K562 (cell line): Measurements from ENCODE around the gene C1orf167. TPM values are rescaled to one million over a fixed set of nuclear protein-coding genes. Genes with fewer than 3 reads are reported as not detected.

Experiments used
- LARP7 ChIP-seq: fragments of 450-650 bp; IDR thresholded peaks from 2 replicates; pipeline ENCODE4 v1.6.1; 2016
- SAFB ChIP-seq: fragments of 200-400 bp; formaldehyde crosslinking; IDR thresholded peaks from 2 replicates; pipeline ENCODE4 v1.6.1; 2017; ENCODE audit warnings: low read depth, low read length, borderline replicate concordance
- SRF ChIP-seq, 2 experiments: fragments of 250-450, 450-650 bp in 1 of 2; sonication (Bioruptor Pico) in 1 of 2; sonication (generic) in 1 of 2; formaldehyde crosslinking; IDR thresholded peaks; 2 replicates each; pipeline versions ENCODE4 v1.5.0 to v1.5.1; 2020 to 2022; ENCODE audit warnings: mild to moderate bottlenecking in 1 of 2, missing genetic modification reagents in 1 of 2
- STAT5B ChIP-seq: fragments of 250-450 bp; sonication (Bioruptor Pico); IDR thresholded peaks from 2 replicates; pipeline ENCODE4 v1.8.0; 2021; ENCODE audit warnings: mild to moderate bottlenecking, inconsistent platforms
- ZC3H8 ChIP-seq: fragments of 450-650 bp; IDR thresholded peaks from 2 replicates; pipeline ENCODE4 v1.6.1; 2017
- ZNF133 ChIP-seq: fragments of 250-450 bp; sonication (Bioruptor Pico); IDR thresholded peaks from 2 replicates; pipeline ENCODE4 v1.4.0; 2020; ENCODE audit warnings: mild to moderate bottlenecking
- ZNF3 ChIP-seq: fragments of 250-450 bp; sonication (Bioruptor Pico); IDR thresholded peaks from 2 replicates; pipeline ENCODE4 v1.5.0; 2021; ENCODE audit warnings: mild to moderate bottlenecking, moderate library complexity
- polyA plus RNA-seq, 8 experiments: library from polyadenylated mRNA; depleted of rRNA in 4 of 8; stranded (reverse) in 5 of 8; unstranded in 3 of 8; fragments of >200 nt; fragmentation: Nextera tagmentation in 2 of 8; fragmentation: Illumina TruSeq in 1 of 8; extraction: Ambion mirVana in 2 of 8; extraction: Trizol in 1 of 8; gene quantifications; 2 replicates each; pipeline versions ENCODE4 v1.2.1 to v1.2.3, GENCODE V29; 2011 to 2014; ENCODE audit warnings: inconsistent platforms in 1 of 8, missing spikeins in 1 of 8
- total RNA-seq, 7 experiments: library from RNA; depleted of rRNA in 6 of 7; stranded (reverse); fragments of >200 nt in 6 of 7; fragmentation: Illumina TruSeq in 2 of 7; extraction: Trizol in 2 of 7; gene quantifications; 2 replicates each; pipeline versions ENCODE4 v1.2.1 to v1.2.3, GENCODE V29; 2011 to 2021; ENCODE audit warnings: low replicate concordance in 1 of 7
- TF ChIP-seq, protein P1 (sequence below), 2 experiments: IDR thresholded peaks; 2 replicates each; pipeline ENCODE4 v1.6.1; 2012; ENCODE audit warnings: improper control_type of control experiment in 2 of 2, low read depth in 2 of 2, low read length in 2 of 2, borderline replicate concordance in 1 of 2
- TF ChIP-seq, protein P2 (sequence below): fragments of 200-600 bp; sonication (generic); IDR thresholded peaks from one replicate; pipeline ENCODE4 v1.6.1; 2012; ENCODE audit warnings: mild to moderate bottlenecking, low read depth, low read length, inconsistent platforms
- TF ChIP-seq, protein P3 (sequence below): fragments of 450-650 bp; IDR thresholded peaks from 2 replicates; pipeline ENCODE4 v1.7.1; 2018; ENCODE audit warnings: mild to moderate bottlenecking, low read depth; ENCODE audit not compliant: partially characterized antibody

The C1orf167 gene
- total and polyA plus RNA-seq, 9 of the 15 experiments (the other 6 are each of a cell fraction or from before 2014, with no cell fraction given), result 0.22 to 0.86 (median 0.31) TPM; not detected in 2

DNA sequence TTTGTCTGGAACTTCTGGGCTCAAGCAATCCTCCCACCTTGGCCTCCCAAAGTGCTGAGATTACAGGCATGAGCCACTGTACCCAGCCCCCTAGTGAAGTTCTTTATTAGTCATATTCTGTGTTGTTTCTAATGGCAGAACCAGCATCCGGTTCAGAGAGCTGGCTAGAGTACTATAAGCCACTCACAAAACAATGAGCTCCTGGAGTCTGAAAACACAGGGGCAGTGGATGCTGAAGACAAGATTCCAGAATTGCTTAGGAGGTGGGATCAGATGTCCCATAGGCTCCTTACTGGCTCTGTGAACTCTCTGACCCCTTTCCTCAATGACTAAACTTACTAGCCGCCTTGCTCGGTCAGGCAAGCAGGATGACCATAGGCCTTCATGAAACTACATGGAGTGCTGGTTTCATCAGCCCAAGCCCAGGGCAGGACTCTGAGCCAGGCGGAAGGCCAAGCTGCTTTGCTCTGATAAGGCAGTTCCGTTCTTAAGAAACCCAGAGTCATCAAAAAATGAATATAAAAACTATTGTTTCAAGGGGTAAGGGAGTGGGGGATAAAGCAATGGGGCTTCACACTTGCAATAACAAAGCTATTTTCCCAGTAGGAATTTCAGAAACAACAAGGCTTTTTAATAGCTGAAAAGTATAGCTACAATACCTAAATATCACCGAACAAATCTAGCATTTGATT is 35.7 kb downstream of the C1orf167 start (continued):
- TF ChIP-seq, protein P1, sequence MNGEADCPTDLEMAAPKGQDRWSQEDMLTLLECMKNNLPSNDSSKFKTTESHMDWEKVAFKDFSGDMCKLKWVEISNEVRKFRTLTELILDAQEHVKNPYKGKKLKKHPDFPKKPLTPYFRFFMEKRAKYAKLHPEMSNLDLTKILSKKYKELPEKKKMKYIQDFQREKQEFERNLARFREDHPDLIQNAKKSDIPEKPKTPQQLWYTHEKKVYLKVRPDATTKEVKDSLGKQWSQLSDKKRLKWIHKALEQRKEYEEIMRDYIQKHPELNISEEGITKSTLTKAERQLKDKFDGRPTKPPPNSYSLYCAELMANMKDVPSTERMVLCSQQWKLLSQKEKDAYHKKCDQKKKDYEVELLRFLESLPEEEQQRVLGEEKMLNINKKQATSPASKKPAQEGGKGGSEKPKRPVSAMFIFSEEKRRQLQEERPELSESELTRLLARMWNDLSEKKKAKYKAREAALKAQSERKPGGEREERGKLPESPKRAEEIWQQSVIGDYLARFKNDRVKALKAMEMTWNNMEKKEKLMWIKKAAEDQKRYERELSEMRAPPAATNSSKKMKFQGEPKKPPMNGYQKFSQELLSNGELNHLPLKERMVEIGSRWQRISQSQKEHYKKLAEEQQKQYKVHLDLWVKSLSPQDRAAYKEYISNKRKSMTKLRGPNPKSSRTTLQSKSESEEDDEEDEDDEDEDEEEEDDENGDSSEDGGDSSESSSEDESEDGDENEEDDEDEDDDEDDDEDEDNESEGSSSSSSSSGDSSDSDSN (IDR thresholded peaks at IDR 0.05; ENCODE audit: borderline replicate concordance in 1 of 2, low read depth in 2 of 2, low read length in 2 of 2), result peak in 1 of 2 experiments; percentile 86; a peak in 1 of 4 replicates
- TF ChIP-seq, protein P2, sequence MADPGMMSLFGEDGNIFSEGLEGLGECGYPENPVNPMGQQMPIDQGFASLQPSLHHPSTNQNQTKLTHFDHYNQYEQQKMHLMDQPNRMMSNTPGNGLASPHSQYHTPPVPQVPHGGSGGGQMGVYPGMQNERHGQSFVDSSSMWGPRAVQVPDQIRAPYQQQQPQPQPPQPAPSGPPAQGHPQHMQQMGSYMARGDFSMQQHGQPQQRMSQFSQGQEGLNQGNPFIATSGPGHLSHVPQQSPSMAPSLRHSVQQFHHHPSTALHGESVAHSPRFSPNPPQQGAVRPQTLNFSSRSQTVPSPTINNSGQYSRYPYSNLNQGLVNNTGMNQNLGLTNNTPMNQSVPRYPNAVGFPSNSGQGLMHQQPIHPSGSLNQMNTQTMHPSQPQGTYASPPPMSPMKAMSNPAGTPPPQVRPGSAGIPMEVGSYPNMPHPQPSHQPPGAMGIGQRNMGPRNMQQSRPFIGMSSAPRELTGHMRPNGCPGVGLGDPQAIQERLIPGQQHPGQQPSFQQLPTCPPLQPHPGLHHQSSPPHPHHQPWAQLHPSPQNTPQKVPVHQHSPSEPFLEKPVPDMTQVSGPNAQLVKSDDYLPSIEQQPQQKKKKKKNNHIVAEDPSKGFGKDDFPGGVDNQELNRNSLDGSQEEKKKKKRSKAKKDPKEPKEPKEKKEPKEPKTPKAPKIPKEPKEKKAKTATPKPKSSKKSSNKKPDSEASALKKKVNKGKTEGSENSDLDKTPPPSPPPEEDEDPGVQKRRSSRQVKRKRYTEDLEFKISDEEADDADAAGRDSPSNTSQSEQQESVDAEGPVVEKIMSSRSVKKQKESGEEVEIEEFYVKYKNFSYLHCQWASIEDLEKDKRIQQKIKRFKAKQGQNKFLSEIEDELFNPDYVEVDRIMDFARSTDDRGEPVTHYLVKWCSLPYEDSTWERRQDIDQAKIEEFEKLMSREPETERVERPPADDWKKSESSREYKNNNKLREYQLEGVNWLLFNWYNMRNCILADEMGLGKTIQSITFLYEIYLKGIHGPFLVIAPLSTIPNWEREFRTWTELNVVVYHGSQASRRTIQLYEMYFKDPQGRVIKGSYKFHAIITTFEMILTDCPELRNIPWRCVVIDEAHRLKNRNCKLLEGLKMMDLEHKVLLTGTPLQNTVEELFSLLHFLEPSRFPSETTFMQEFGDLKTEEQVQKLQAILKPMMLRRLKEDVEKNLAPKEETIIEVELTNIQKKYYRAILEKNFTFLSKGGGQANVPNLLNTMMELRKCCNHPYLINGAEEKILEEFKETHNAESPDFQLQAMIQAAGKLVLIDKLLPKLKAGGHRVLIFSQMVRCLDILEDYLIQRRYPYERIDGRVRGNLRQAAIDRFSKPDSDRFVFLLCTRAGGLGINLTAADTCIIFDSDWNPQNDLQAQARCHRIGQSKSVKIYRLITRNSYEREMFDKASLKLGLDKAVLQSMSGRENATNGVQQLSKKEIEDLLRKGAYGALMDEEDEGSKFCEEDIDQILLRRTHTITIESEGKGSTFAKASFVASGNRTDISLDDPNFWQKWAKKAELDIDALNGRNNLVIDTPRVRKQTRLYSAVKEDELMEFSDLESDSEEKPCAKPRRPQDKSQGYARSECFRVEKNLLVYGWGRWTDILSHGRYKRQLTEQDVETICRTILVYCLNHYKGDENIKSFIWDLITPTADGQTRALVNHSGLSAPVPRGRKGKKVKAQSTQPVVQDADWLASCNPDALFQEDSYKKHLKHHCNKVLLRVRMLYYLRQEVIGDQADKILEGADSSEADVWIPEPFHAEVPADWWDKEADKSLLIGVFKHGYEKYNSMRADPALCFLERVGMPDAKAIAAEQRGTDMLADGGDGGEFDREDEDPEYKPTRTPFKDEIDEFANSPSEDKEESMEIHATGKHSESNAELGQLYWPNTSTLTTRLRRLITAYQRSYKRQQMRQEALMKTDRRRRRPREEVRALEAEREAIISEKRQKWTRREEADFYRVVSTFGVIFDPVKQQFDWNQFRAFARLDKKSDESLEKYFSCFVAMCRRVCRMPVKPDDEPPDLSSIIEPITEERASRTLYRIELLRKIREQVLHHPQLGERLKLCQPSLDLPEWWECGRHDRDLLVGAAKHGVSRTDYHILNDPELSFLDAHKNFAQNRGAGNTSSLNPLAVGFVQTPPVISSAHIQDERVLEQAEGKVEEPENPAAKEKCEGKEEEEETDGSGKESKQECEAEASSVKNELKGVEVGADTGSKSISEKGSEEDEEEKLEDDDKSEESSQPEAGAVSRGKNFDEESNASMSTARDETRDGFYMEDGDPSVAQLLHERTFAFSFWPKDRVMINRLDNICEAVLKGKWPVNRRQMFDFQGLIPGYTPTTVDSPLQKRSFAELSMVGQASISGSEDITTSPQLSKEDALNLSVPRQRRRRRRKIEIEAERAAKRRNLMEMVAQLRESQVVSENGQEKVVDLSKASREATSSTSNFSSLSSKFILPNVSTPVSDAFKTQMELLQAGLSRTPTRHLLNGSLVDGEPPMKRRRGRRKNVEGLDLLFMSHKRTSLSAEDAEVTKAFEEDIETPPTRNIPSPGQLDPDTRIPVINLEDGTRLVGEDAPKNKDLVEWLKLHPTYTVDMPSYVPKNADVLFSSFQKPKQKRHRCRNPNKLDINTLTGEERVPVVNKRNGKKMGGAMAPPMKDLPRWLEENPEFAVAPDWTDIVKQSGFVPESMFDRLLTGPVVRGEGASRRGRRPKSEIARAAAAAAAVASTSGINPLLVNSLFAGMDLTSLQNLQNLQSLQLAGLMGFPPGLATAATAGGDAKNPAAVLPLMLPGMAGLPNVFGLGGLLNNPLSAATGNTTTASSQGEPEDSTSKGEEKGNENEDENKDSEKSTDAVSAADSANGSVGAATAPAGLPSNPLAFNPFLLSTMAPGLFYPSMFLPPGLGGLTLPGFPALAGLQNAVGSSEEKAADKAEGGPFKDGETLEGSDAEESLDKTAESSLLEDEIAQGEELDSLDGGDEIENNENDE, result no peak
- TF ChIP-seq ZNF133 (CRISPR knock-in tag), result no peak
- TF ChIP-seq LARP7, result no peak
- TF ChIP-seq, protein P3, sequence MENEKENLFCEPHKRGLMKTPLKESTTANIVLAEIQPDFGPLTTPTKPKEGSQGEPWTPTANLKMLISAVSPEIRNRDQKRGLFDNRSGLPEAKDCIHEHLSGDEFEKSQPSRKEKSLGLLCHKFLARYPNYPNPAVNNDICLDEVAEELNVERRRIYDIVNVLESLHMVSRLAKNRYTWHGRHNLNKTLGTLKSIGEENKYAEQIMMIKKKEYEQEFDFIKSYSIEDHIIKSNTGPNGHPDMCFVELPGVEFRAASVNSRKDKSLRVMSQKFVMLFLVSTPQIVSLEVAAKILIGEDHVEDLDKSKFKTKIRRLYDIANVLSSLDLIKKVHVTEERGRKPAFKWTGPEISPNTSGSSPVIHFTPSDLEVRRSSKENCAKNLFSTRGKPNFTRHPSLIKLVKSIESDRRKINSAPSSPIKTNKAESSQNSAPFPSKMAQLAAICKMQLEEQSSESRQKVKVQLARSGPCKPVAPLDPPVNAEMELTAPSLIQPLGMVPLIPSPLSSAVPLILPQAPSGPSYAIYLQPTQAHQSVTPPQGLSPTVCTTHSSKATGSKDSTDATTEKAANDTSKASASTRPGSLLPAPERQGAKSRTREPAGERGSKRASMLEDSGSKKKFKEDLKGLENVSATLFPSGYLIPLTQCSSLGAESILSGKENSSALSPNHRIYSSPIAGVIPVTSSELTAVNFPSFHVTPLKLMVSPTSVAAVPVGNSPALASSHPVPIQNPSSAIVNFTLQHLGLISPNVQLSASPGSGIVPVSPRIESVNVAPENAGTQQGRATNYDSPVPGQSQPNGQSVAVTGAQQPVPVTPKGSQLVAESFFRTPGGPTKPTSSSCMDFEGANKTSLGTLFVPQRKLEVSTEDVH, result no peak
- no peak for TF ChIP-seq ZC3H8
- TF ChIP-seq SRF (CRISPR knock-in tag; IDR thresholded peaks at IDR 0.05), result peak; percentile 75 to 98; a peak in 3 of 4 replicates
- TF ChIP-seq SAFB, result no peak
- TF ChIP-seq ZNF3 (CRISPR knock-in tag), result peak; percentile 84
- TF ChIP-seq STAT5B, result no peak
